ENCODE data around the gene MPZL2.

MPZL2 gene

GRCh38 chr11:118283037-118283636, 19.0 kb upstream of the MPZL2 start:
- DNase-seq, result no peak

- no peak for DNase-seq
Measured at GRCh38 chr11:118282606-118283005, 18.5 kb upstream of the MPZL2 start.

GRCh38 chr11:118281284-118281683, 17.2 kb upstream of the MPZL2 start:
- no peak for DNase-seq

- DNase-seq, result no peak
Measured at GRCh38 chr11:118277312-118277711, 13.2 kb upstream of the MPZL2 start.

GRCh38 chr11:118276422-118276821, 12.3 kb upstream of the MPZL2 start:
- DNase-seq, result no peak

- DNase-seq, result no peak
Measured at GRCh38 chr11:118275176-118275575, 11.1 kb upstream of the MPZL2 start.

- no peak for DNase-seq
Measured at GRCh38 chr11:118274186-118274585, 10.1 kb upstream of the MPZL2 start.

GRCh38 chr11:118272001-118272400, 7.9 kb upstream of the MPZL2 start:
- no peak for DNase-seq

GRCh38 chr11:118267486-118267885, 3.4 kb upstream of the MPZL2 start:
- no peak for DNase-seq

GRCh38 chr11:118265954-118266353, 1.9 kb upstream of the MPZL2 start:
- no peak for DNase-seq

GRCh38 chr11:118264569-118265465, 720 bp upstream of the MPZL2 start:
- no peak for DNase-seq

- DNase-seq, result no peak
Measured at GRCh38 chr11:118263112-118263511, 985 bp downstream of the MPZL2 start.

GRCh38 chr11:118260353-118260752, 3.7 kb downstream of the MPZL2 start:
- DNase-seq, result no peak

GRCh38 chr11:118259138-118259537, 5.0 kb downstream of the MPZL2 start:
- DNase-seq, result no peak

GRCh38 chr11:118258410-118258809, 5.7 kb downstream of the MPZL2 start:
- no peak for DNase-seq

GRCh38 chr11:118252688-118253087, 11.4 kb downstream of the MPZL2 start:
- DNase-seq, result no peak

GRCh38 chr11:118251858-118252652, 12.0 kb downstream of the MPZL2 start, which contains the start of gene MPZL3:
Gene MPZL3, minus strand, starts transcription at chr11:118252365. Its CDS starts 71 bp downstream, at chr11:118252294.
- DNase-seq, result peak; percentile 50

- DNase-seq, result no peak
Measured at GRCh38 chr11:118247041-118247440, 17.1 kb downstream of the MPZL2 start.

GRCh38 chr11:118245936-118246562, 18.0 kb downstream of the MPZL2 start:
- no peak for DNase-seq

- no peak for DNase-seq
Measured at GRCh38 chr11:118243993-118244762, 19.9 kb downstream of the MPZL2 start.

- no peak for DNase-seq
Measured at GRCh38 chr11:118243161-118243560, 20.9 kb downstream of the MPZL2 start.

GRCh38 chr11:118241764-118242098, 22.4 kb downstream of the MPZL2 start:
- DNase-seq, result no peak

All from midbrain (tissue), 1 donor.